Right hindlimb (tissue), 1 donor: ENCODE measurements around the gene FGGY.
A peak's percentile ranks its signal among the peaks of the same experiment; 100 is the strongest.

Source experiments
- DNase-seq: peaks from one replicate; pipeline ENCODE4 v3.0.0-alpha.2; 2018

The FGGY gene

DNA sequence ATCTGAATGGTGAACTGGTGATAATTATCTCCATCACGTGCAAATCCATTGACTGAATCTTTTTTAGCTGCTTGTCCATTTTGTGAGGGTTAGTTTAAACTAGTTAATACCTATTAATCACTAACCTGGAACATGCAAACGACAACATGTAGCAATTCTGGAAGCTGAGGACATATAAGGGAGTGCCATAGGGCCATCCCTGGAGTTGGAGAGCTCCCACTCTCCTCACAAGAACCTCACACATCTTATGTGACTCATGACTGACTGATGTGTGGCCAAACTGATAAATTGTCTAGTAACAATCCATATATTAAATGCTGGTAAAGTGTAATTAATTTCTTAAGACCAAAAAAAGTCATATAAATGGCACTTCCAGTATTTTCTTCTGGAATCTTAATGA, 454.9 kb downstream of the FGGY start:
- no peak for DNase-seq

DNA sequence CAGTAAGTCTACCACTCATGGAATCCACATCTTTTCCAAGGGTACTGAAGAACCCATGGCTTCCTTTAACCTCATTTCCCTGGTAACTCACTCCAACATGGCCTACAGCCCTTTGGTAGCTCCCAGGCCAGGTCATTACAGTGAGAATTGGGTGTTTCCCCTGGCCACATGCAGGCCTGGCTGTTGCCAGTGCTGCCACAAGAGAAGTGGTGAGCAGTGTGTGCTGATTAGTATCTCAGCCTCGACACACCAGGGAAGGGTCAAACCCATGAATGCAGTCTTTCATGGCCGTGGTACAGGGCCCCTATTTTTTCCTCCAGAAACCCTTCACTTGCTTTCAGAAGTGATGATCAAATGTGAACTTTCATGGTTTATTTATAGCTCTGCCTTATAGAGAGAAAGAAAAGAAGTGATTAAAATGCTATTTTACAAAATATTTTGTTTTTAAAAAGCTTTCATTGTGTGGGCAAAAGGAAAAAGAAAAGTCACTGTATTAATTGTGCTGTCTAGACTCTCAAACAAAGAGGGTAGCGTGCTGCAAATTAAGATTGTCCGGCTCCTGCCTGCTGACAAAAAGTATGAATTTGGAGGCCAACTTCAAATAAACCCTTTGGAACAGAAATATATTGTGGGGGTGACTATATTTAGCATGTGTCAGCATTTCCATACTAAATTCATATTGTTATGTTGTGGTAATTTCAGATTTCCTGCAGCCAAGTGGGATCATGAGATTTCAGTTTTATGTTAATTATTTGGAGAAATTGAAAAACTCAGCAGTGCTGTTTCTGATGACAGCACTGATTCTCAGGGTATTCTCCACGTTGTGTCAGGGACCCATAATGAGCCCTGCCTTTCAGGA, 455.9 kb downstream of the FGGY start:
- no peak for DNase-seq

DNA sequence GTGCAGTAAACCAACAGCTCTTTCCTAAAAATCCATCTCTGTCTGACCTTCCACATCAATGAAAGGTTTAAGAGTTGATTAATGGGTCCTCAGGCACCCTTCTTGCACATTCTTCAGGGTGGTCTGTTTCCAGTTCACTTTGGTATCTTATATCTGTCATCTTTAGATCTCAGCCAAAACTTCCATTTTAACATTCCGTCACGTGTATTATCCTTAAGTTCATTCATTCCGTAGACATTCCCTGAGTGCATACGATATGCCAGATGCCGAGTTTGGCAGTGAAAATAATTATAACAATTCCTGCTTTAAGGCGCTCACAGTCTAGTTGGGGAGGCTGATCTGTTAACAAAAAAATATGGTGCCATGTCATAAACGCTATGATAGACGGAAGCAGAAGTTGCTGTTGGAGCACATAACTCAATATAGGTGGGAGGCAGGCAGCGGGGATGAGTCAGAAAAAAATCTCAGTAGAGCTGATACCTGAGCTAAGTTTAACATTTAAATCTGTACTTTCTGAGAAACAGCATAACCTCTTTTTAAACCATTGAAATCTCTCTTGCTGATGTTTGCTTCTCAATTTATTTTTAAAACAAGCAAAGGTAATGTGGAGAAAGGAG, 458.3 kb downstream of the FGGY start:
- no peak for DNase-seq

DNA sequence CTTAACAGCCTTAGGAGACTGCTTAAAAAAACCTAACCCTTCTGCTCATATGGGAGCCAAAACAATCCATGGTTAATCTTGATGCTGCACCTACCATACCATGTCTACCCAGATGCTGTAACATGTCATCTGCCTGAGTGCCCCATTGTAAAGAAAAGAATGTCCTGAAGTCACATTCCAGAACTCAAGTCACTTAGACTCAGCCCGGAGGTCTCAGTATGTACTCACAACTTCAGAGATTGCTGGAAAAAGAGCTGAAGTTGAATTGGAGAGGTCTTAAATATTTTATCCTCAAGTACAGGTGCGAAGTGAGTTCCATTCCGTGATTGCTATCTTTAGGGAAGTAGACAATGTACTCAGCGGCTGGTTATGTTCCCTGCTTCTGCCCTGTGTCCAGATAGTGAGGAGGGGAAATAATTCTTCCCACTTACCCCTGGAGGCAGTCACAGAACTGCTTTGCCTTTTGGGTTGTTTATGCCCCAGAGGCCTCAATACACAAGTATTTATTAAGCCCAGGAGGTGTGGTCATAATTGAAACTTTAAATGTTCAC, 460.4 kb downstream of the FGGY start:
- DNase-seq = no peak

DNA sequence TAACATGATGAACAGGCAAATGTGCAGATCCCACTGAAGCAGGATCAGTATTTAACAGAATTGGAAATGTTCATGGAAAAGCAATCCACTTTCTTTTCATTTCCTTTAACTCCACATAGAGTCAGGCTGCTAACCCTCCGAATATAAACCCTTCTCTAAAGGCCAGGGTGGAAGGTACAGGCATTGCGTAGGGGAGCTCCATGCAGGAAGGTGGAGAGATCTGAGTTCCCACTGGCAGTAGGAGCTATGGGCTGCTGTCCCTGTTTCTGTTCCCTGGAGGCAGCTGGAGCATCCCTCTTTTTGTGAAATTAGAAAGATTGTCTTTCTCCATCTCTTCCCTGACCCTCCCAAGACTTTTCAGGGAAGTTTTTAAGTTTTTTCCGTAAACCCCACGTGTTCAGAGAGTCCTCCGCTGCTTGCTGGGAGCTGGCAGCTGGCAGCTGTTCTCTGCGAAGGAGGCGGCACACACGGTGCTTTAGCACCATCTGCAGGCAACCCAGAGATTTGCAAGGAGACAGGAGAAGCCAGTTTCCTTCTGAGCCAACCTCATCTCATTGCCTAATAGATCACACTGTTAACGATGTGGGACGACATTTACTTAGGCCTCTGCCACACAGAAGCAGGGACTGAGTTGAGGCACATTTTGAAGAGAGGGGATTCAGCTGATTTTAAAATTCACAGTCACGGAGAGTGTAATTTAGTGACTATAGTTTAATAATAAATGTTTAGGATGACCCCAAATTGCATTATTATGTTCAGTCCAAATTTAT, 462.4 kb downstream of the FGGY start:
- DNase-seq = peak; percentile 91

DNA sequence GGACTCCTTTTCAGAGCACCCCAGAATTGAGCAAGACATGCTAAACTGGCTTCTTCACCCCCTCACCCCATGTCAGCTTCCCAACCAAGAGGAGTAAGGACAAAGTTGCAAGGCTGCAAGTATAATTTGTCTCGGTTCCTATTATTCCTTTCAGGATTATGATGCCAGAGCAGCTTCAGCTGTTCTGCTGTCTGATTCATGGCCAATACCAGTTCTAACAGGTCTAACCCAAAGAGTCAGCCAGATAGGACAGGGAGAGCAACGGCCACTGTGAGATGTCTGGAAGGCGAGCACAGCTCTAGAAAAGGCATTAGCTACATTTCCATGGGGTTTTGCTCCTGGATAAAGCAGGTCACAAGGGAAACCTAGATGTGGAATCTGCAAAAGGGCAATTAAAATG, 464.5 kb downstream of the FGGY start:
- DNase-seq = no peak

DNA sequence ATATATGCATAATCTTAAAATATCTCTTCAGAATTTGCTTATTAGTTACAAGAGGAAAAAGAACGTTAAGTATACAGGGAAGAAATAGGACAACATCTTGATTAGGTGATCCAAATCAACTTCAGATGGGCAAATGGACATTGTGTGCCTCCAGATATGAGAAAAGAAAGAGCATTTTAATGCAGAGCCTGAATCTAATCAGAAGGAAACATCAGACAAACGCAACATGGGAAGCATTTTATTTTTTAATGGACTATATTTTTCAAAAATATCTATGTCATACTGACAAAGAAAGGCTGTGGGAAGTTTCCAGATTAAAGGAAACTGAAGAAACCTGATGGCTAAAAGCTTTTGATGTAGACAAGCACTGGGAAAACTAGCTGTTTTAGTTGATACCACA, 466.5 kb downstream of the FGGY start:
- DNase-seq = no peak

DNA sequence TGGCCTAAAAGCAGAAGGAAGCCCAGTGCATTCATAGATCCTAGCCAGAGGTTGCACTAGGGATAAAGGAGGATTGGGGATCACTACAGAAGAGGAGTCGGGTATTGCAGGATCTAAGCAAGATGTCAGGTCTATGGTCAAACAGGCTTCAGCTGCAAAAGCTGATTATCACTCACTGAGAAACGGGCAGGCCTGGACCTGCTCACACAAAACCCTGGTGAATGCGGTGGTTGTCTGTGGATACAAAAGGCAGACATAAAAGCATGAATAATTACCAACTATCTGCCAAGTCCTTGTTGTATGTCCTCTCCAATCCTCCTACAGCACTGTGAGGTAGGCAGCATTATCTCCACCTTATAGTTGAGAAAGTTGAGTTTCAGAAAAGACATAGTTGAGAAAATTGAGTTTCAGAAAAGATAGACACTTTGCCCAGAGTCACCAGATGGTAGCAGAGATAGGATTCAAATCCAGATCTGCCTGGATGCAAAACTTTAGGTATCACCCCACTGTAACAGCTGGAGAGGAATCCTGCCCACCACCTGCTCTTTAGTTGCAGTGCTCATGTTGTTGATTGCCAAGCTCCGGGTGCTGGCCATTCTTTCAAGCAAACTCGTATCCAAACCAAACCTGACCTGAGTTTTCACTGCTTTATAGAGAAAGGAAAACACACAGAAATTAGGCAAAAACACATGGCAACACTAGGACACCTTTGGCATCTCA, 468.3 kb downstream of the FGGY start:
- no peak for DNase-seq

DNA sequence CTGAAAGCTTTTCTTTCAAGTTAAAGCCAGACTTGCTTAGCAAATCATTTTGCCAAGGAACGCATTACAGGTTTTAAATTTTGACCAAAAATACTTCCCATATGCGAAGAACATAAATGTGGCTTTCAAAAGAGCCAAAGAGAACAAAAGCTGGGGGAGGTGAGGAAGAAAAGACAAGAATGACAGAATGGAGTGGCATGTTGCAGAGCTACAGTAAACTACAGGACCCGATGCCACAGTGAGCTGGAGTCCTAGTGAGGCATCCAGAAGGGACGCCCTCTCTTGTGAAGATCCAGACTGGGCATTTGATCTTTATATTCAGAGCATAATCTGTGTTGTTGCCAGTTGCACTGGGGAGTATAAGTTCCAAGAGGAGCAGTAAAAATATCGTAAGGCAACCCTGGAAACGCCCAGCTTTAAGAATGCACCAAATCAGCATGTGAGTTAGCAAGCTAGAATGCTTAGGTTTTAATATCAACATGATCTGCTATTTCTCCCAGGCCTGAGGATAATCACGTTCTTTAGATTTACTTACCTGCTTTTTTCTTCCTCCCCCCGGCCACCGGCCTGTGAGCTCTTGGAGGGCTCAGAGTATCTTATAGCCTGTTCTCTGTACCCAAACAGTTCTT, 469.4 kb downstream of the FGGY start:
- DNase-seq = no peak

DNA sequence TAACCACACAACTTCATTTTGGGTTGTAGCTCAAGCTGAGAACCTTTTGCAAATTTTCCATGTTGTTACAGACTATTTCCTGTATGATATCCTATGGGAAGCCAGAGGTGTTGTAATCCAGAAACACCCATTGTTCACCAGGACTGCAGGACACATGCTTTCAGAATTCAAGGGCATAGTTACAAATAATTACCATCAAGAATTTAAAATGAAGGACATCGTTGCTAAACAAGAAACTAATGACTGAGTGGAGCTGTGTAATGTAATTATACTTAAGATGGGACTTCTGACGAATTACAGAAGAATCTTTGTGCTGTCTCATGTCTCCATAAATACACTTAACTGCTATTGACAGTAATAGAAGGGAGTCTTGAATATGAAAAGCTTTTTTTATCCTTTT, 470.2 kb downstream of the FGGY start:
- DNase-seq = no peak

DNA sequence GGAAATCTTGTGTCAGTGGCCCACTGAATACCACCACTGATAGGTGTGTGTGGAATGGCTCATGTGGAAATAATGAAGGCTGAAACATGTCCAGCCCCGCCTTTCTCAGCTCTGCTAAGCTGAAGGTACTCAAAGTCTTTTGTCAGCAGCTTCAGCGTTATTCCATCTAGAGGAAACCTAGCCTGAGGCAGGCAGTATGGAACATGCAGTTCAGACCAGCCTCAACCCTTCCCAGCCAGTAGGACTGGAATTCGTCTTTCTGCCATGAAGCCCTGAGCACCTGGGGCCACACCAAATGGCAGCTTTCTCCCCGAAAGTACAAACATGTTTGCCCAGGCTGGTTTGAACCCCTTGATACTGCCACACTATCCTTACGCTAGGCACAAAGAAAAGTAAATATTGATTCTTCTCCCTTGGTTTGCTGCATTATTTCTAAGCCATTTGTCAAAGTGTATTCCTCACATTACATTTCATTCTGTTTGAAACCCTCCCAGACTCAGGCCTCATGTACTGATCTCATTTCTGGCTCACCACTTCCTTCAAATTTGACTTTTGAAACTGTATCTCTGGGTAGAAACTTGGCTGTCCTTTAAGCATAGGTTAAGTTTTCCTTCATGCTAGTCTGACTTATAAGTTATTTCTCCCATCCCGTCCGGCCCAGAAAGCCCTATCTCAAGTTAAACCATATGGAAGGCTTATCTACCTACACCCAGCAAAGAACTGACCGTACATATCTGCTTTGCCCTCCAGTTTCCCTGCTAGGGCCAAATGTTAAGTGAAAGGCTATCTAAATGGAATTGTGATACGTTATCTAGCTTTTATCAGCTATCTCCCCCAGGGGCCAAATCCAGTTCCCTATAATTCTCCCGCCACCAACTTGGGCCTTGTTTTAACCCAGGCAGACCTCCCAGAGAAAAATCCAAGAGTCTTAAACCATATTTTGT, 472.2 kb downstream of the FGGY start:
- DNase-seq = no peak

DNA sequence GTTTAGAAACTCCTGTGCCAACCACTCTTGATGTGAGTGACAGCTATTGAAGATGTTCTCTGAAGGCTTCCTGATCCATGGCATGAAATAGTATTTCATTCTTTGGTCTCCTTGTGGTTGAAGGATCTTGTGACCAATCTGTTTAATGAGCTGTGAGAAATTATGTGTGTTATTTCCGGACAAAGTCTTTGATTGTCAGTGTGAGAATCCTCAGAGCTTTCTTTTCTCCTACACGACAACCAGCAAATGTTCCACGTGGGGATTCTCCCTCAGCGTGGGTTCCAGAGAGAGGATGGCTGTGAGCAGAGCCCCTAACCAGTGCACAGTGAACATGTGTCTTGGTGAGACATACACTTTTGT, 472.8 kb downstream of the FGGY start:
- no peak for DNase-seq

DNA sequence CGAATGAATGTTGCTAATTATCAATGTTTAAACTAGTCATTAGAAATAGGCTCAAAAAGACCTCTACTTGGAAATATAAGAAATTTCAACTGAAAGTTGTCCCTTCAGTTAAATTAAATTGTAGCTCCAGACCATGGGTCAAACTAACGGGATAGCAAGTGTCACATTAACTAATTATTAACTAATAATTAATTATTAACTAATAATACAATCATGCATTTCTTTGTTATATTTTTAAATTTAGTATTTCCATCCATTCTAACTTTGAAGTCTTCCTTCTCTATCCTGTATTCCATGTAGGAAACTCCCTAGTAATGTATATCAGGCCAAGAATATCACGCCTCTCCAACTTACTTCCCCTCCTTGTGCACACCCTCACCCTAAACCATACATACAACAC, 474.5 kb downstream of the FGGY start:
- no peak for DNase-seq

DNA sequence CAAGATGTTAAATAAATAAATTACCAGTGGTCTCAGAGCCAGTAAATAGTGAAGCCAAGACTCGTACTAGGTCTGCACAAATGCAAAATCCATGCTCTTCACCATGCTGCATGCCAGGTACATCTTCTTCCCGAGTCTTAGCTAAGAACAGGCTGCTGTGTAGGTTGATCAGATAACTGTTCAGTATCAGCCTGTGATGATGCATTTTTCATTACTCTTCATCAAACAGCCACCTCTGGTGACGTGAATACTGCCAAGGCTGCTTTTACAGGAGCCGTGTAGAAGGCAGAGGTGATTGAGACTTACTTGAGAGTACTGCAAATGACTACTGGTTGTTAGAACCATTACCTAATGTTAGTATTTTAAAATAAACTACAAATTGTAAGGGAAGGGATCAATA, 478.6 kb downstream of the FGGY start:
- no peak for DNase-seq

DNA sequence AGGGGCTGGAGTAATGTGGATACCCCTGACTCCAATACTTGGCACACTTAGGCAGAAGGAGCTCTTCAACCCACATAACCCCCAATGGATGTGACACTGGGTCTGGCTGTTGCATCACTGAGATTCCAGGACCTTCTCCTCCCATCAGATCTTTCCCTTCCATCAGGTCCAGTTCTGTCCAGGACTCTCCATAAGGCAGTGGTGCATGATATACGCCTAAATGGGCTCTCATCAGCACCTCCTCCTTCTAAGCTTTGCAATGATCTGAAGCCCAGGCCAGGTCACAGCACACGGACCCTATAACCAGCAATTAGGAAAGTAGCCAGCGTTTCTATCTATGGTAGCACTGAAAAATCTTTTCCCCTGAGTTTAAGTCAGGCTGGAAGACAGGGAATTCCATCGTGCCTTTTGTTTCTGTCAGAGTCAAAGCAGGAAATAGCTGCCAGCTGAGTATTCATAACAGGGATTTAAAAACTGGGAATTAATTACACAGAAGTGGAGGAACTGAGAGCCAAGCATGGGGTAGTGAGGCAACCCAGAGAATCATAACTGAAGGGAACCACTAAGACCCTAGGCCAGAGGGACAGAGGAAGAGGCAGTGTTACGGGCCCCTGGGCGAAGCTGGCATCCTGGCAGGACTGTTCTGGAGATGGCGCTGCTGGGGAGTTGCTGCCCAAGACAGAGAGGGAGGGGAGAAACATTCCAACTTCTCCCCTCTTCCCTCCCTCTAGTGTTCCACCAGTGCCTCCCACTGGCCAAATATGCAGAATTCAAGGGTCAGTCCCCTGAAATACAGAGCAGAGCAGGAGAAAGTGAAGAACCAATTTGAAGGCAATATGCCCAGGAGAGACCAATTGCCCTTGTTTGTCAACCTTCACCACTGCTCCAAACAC, 480.3 kb downstream of the FGGY start:
- no peak for DNase-seq

DNA sequence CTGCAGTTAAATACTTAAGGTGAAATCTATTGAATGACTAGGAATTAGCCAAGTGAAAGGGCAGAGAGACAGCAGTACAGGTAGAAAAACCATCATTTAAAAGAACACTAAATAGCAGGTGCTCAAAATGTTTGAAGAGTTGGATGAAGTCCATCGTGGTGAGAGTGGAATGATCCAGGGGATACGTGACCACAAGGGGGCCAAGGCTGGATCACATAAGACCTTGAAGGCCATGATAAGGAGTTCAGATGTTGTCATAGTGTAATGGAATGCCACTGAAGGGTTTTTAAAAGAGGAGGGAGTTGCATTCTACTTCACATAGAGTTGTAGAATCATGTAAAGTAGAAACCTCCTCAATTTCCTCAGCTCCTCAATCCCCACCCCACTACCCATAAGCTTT, 483.1 kb downstream of the FGGY start:
- DNase-seq = no peak

DNA sequence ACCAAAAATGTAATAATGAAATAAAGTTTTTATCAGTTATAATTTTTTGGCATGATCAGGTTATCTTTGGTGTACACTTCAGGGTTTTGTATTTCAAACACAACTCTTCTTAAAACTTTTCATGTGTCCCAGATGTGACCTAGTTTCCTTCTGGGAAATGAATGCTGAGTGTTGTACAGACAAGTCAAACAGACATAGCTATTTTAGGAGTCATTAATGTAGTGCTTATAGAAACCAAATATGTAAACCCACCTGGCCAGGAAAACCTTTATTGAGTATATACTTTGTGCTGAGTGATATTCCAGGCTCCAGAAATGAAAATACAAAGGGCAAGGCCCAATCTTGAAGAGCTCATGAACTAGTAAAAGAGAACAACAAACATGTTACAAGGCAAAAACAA, 491.9 kb downstream of the FGGY start:
- DNase-seq = no peak

DNA sequence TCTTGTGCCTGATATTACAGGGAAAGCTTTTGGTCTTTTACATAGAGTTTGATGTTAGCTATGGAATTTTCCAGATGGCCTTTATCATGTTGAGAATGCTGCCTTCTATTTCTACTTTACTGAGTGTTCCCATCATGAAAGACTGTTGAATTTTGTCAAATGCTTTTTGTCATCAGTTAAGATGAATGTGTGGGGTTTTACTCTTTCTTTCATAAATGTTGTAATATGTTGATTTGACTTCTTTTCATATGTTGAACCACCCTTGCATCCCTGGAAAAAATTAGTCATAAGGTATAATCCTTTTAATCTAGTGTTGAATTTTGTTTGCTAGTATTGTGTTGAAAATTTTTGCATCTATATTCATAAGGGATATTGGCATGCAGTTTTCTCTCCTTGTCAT, 501.7 kb downstream of the FGGY start:
- no peak for DNase-seq

DNA sequence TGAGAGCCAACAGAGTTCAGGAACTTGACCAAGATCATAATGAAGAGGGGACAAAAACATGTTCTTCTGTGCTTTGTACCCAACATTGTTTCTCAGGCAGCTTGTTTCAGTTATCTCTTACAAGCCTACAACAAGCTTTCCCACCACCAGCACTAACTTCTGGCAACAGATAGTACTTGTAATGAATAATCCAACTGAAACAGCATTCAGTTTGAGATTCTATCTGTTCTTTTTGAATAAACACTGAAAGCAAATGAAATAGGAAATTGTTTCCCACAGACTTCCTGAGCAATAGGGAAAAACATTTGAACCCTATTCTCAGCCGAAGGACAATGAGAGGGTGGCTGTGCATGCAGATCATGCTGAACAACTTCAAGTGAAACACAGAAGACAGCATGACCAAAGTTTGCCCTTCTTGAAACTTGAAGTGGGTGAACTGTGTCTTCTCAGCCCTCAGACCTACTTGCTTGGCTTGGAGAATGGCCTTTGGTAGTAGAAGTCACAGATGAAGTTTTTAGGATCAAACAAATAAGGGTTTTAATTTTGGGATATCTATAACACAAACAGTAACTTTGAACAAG, 506.7 kb downstream of the FGGY start:
- no peak for DNase-seq

DNA sequence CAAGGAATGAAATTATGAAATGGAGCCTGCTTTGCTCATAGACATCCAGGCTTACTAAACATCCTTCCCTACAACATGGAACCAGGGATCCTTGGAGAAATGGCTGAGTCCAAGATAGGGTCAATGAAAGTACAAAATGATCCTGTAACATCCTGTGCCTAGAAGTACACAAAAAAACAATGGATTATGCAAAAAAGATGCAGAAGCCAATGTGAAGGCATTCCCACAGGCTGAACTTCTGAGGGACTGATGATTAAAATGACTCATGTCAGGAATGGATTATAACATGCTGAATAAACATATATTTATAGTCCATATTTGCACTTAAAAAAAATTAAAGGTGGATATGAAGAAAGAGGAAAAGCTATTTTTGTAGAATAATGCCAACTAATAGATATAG, 507.4 kb downstream of the FGGY start:
- DNase-seq = no peak
